Right lobe of liver (tissue), 6 donors: Measurements from ENCODE around the gene DCDC2C. TPM values are rescaled to one million over a fixed set of nuclear protein-coding genes. Genes with fewer than 3 reads are reported as not detected.
A peak's percentile ranks its signal among the peaks of the same experiment; 100 is the strongest.

Experiments used
- ATAC-seq, 4 donors: fragments of 200-7000 bp; cut with Tn5 transposase; one replicate each; pipeline ENCODE4 v1.9.1; 2020; ENCODE audit warnings: mild to moderate bottlenecking in 4 of 4, moderate library complexity in 4 of 4
- DNase-seq, 3 donors: peaks; one replicate each; pipeline ENCODE4 v3.0.0-alpha.2; 2020
- H3K27ac ChIP-seq, 3 donors: fragments of 200-600 bp; one replicate each; pipeline ENCODE4 v1.8.0; 2022
- H3K27me3 ChIP-seq, 2 donors: fragments of 200-600 bp; one replicate each; pipeline ENCODE4 v1.8.0; 2022
- H3K36me3 ChIP-seq, 4 donors: fragments of 200-600 bp; sonication (generic) in 1 of 4; one replicate each; pipeline versions ENCODE4 v1.5.1 to v1.8.0; 2017 to 2022; ENCODE audit warnings: control low read depth in 1 of 4
- H3K4me1 ChIP-seq, 4 donors: fragments of 200-600 bp; sonication (generic) in 1 of 4; one replicate each; pipeline versions ENCODE4 v1.5.1 to v1.8.0; 2017 to 2022; ENCODE audit warnings: control low read depth in 1 of 4
- H3K4me3 ChIP-seq, 3 donors: fragments of 200-600 bp; one replicate each; pipeline ENCODE4 v1.8.0; 2022
- H3K9me3 ChIP-seq, 4 donors: fragments of 200-600 bp; sonication (generic) in 1 of 4; one replicate each; pipeline versions ENCODE4 v1.5.1 to v1.8.0; 2017 to 2022; ENCODE audit warnings: control low read depth in 1 of 4
- POLR2A ChIP-seq: fragments of 450-650 bp; IDR thresholded peaks from one replicate; pipeline ENCODE4 v1.6.1; 2017; ENCODE audit warnings: antibody characterized with exemption, mild to moderate bottlenecking
- WGBS: methylation state at CpG from one replicate; pipeline ENCODE4 v1.1.6; 2018; ENCODE audit warnings: low coverage, low lambda C conversion rate; ENCODE audit not compliant: insufficient coverage; ENCODE audit errors: missing lambda C conversion rate; 5-methylcytosine and 5-hydroxymethylcytosine counted together
- intact Hi-C, 2 donors: fragments of 100-400 bp; cut with DNase I; formaldehyde crosslinking; loops; one replicate each; pipeline versions ENCODE4 v1.11.2 to v1.14.1; 2022
- total RNA-seq, 6 experiments: library from RNA; depleted of rRNA in 2 of 6; stranded (reverse); fragments of >200 nt in 2 of 6; fragmentation: NEBNext Ultra II Directional in 3 of 6; extraction: Animal tissue kit (Norgen Biotek cat#: 25700) in 3 of 6; gene quantifications; one replicate each; pipeline versions ENCODE4 v1.1.0 to v1.2.4, GENCODE V29; 2016 to 2023
- TF ChIP-seq, protein P1 (sequence below), 4 donors: fragments of 200-600 bp in 3 of 4; fragments of 450-650 bp in 1 of 4; IDR thresholded peaks; one replicate each; pipeline versions ENCODE4 v1.5.1 to v1.8.0; 2016 to 2022; ENCODE audit warnings: antibody characterized with exemption in 4 of 4, mild to moderate bottlenecking in 2 of 4
- donor health status: DM: no; HTN: yes; CAD: no.
- donor health status: DM: no; HTN: no; CAD: no.
- donor health status: DM: no; HTN: no; CAD: no.
- donor health status: DM: no; HTN: yes; CAD: no.
- donor health status: DM: no; HTN: yes; CAD: no.

DCDC2C gene
- total RNA-seq, 6 experiments from 2014 or later, result not detected

DNA sequence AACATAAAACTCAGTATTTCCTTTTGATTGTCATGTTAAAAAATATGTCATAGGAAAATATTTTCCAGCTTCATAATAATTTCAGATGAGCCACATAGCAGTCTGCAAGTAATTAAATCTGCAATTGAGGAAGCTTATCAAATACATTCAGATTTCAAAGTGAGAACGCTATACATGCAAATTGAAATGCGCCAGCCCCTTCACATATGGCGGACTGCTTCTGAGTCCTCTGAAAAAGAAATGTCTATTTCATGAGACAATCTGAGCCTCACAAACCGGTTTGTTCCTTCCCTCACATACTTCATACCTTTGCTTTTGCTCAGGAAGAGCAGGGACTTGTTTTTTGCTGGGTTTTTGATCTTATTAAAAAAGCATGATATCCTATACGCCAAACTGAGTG is 2.3 kb upstream of the DCDC2C start:
- WGBS, result 67% methylated on average over 5 of the region's 5 CpGs
- Histone ChIP-seq H3K4me1 (no peaks in the 10 kb centered on the region), H3K4me3 (no peak overlapping the region), H3K27ac (no peak overlapping the region), H3K27me3 (no peaks in the 10 kb centered on the region), H3K36me3 (no peaks in the 10 kb centered on the region), H3K9me3 (no peaks in the 10 kb centered on the region)
- TF ChIP-seq, protein P1, sequence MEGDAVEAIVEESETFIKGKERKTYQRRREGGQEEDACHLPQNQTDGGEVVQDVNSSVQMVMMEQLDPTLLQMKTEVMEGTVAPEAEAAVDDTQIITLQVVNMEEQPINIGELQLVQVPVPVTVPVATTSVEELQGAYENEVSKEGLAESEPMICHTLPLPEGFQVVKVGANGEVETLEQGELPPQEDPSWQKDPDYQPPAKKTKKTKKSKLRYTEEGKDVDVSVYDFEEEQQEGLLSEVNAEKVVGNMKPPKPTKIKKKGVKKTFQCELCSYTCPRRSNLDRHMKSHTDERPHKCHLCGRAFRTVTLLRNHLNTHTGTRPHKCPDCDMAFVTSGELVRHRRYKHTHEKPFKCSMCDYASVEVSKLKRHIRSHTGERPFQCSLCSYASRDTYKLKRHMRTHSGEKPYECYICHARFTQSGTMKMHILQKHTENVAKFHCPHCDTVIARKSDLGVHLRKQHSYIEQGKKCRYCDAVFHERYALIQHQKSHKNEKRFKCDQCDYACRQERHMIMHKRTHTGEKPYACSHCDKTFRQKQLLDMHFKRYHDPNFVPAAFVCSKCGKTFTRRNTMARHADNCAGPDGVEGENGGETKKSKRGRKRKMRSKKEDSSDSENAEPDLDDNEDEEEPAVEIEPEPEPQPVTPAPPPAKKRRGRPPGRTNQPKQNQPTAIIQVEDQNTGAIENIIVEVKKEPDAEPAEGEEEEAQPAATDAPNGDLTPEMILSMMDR (IDR thresholded peaks at IDR 0.05), result no peak
- TF ChIP-seq POLR2A, result no peak
- DNase-seq (no peak), ATAC-seq (no peak)
- intact Hi-C loops, result no loop called here

DNA sequence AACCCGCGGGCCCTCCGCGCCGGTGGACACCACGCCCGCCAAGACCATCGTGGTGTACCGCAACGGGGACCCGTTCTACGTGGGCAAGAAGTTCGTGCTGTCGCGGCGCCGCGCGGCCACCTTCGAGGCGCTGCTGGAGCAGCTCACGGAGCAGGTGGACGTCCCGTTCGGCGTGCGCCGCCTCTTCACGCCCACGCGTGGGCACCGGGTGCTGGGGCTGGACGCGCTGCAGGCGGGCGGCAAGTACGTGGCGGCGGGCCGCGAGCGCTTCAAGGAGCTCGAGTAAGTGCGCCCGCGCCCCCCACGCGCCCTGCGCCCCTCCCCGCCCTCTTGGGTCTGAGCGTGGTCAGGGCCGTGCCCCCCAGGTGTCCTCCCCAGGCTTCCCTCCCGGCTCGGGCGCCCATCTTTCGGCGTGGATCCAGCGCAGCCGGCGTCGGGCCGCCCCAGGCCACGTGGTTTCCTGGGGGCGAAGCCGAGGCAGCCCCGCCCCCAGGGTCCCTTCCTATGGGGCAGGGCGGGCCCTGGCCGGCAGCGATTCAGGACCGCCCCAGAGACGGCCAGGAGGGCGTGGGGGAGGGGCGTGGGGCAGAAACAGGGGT is 481 bp downstream of the DCDC2C start:
- DNase-seq (no peak), ATAC-seq (peak in 1 of 4 donors; percentile 40)
- H3K4me3 ChIP-seq, result no peak overlapping the region
- H3K27ac ChIP-seq, result no peak overlapping the region
- no peaks in the 10 kb centered on the region for H3K4me1 ChIP-seq
- no peaks in the 10 kb centered on the region for H3K27me3 ChIP-seq
- no peaks in the 10 kb centered on the region for H3K9me3 ChIP-seq
- TF ChIP-seq, protein P1 (IDR thresholded peaks at IDR 0.05), result no peak
- no peak for TF ChIP-seq POLR2A
- WGBS, result 32% methylated on average over 7 of the region's 73 CpGs
- intact Hi-C loops, result no loop called here
- no peaks in the 10 kb centered on the region for H3K36me3 ChIP-seq

DNA sequence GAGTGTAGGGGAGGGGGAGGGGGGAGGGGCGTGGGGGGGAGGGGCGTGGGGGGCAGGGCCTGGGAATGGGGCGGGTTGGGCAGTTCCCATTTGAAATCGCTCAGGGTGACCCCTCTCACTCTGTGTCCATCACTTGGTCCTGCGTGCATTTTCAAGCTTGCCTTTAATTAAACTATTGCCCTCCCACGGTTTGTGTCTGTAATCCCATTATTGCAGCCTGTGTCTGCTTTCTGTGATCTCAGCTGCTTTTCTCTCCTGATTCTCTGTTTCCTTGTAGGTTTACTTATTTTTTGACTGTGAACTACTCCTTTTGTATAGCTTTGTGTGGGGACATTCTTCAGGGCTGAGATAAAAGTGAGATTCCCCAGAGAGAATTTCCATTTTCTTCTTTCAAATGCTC is 1.3 kb downstream of the DCDC2C start:
- DNase-seq (no peak), ATAC-seq (no peak)
- H3K27me3 ChIP-seq, result no peaks in the 10 kb centered on the region
- intact Hi-C loops, result no loop called here
- H3K4me1 ChIP-seq, result no peaks in the 10 kb centered on the region
- no peaks in the 10 kb centered on the region for H3K36me3 ChIP-seq
- no peak overlapping the region for H3K27ac ChIP-seq
- WGBS, result 29% methylated on average over 1 of the region's 6 CpGs
- no peaks in the 10 kb centered on the region for H3K9me3 ChIP-seq
- TF ChIP-seq, protein P1 (IDR thresholded peaks at IDR 0.05), result no peak
- TF ChIP-seq POLR2A, result no peak
- H3K4me3 ChIP-seq, result no peak overlapping the region

DNA sequence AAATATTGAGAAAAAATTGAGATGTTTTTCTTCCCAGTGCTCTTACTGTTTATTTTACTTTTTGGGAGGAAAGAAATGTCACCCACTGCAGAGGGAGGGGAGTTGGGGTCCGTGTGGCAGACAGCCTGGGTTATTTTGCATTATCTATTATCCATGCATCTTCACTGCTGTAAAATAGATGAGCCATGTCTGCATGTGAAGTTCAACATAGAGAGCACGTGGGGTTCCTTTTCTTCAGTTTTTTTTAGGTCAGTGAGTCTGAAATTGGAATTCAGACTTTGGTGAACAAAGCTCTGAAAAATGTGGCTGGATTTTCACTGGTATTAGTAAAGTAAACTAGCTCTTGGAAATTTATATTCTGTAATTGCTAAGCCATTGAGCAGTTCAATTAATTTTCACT is 2.4 kb downstream of the DCDC2C start:
- no peak for TF ChIP-seq POLR2A
- TF ChIP-seq, protein P1 (IDR thresholded peaks at IDR 0.05), result no peak
- DNase-seq (no peak), ATAC-seq (no peak)
- Histone ChIP-seq H3K36me3 (no peaks in the 10 kb centered on the region), H3K4me3 (no peak overlapping the region), H3K27me3 (no peaks in the 10 kb centered on the region), H3K9me3 (no peaks in the 10 kb centered on the region), H3K27ac (no peak overlapping the region), H3K4me1 (no peaks in the 10 kb centered on the region)
- 25% methylated on average over 2 of the region's 2 CpGs for WGBS
- intact Hi-C loops, result no loop called here

DNA sequence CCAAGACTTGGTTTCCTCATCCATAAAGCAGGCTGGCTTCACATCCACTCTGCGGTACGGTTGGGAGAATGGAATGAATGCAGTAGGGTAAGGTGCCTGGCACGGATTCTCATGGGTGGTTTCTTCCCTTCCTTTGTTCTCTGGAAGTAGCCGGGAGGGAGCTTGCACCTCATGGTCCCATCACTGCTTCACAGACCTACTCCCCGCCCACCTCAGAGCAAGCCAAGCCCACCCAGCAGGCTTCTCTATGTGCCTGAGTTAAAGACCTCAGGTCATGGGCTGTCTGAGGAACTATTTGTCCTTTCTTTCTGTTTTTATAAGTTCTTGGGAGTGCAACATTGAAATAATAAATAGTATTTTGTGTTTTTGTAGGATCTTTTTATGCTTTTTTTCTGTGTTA is 3.5 kb downstream of the DCDC2C start:
- ATAC-seq, result no peak
- H3K27me3 ChIP-seq, result no peaks in the 10 kb centered on the region
- no peak overlapping the region for H3K27ac ChIP-seq
- intact Hi-C loops, result no loop called here
- no peak overlapping the region for H3K4me3 ChIP-seq
- no peaks in the 10 kb centered on the region for H3K4me1 ChIP-seq
- no peaks in the 10 kb centered on the region for H3K36me3 ChIP-seq
- no peak for DNase-seq
- H3K9me3 ChIP-seq, result no peaks in the 10 kb centered on the region
- WGBS, result 56% methylated on average over 5 of the region's 5 CpGs
- TF ChIP-seq, protein P1 (IDR thresholded peaks at IDR 0.05), result no peak
- no peak for TF ChIP-seq POLR2A
